ENCODE results near the gene NUP88. TPM values are rescaled to one million over a fixed set of nuclear protein-coding genes. Genes with fewer than 3 reads are reported as not detected.
"Not testable (repeated sequence)": the region's sequence is repeated elsewhere in the genome, so short reads cannot be mapped to it uniquely, and the experiment has no call there.

Gene NUP88
- 163 and 219 TPM in 2 replicates for total RNA-seq (2014; rRNA removed; shearing (Covaris generic))
- polyA plus RNA-seq (2015; cell fraction: cytosol; rRNA removed): 73.2 and 83.1 TPM in 2 replicates
- 63.1 and 77.3 TPM in 2 replicates for polyA plus RNA-seq (2015; cell fraction: nucleus; rRNA removed)

GRCh38 chr17:5419356-5419958 is at the start of gene NUP88:
Gene NUP88, minus strand, starts transcription at chr17:5419662. Its CDS starts 12 bp downstream, at chr17:5419650.
- DNase-seq (ENCODE audit: low read depth): peak; percentile 98

DNA sequence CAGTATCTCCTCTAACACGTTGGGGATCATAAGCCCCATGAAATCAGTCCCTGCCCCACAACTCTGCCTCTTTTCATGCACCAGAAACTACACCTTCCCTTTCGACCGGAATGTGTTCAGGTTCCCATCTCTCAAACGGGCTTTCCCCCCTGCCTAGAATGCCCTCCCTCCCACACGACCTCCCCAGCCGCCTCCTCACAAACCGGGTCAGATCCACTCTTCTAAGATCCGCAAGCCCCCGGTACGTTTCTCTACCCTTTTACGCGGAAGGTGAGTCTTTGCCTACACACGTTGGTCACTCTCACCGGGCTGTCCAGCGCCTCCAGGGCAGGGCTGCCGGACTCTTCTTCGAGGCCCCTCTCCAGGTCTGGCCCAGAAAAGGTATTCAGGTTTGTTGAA is 48.6 kb upstream of the NUP88 start:
- DNase-seq (ENCODE audit: low read depth): no peak

- DNase-seq (ENCODE audit: low read depth): no peak
Observed at GRCh38 chr17:5467416-5467815, 48.0 kb upstream of the NUP88 start.

- DNase-seq (ENCODE audit: low read depth): no peak
Observed at GRCh38 chr17:5466295-5466694, 46.8 kb upstream of the NUP88 start.

DNA sequence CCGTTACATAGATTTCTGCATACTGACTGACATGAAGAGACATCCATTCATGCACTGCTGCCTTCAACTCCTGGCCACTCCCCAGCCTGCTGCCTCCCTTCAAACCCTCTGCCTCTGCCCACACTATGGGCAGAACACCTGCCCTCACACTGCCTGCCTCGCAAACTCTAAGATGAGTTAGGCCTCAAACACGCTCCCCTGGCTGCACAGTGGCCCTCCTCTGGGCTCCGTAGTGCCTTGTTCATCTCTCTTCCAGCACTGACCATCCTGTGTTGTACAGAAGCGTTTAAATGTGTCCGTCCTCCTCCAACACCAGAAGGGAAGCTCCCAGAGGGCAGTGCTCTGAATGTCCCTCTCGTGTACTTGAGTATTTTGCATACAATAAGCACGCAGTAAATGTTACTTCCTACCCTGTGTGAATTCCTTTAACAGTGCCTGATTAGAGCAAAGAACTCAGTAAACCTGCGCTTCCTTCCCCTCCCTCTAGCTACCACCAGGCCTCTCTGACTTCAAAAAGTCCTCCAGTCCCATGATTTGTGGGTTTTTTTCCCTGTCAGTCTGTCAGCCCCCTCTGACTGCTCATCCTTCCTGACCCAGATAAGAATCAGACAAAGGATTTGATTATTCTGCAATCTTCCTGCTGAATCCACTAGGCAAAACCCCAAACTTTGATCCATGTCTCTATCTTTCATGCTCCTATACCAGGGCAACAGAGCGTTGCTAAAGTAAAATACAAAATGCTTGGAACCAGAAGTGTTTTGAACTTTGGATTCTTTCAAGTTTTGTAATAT is 45.5 kb upstream of the NUP88 start:
- DNase-seq (ENCODE audit: low read depth): no peak

DNA sequence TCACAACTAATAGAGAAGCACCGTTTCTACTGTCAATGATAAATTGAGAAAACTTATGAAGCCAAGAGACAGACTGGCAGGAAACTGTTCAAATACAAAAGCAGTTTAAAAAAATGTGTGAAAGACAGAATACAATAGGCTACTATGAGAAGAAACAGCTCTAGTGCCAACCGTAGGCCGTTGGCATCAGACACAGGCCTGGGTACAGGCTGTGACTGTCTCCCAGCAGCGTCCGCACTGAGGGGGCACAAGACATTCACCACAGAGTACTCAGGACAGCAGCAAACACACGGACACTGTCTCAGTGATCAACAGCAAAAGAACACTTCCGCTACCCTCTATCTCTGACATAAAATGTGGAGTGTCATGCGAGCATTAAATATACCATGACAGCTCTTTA is 27.3 kb upstream of the NUP88 start:
- DNase-seq (ENCODE audit: low read depth): no peak

GRCh38 chr17:5444209-5444608 is 24.7 kb upstream of the NUP88 start:
- DNase-seq (ENCODE audit: low read depth): no peak

DNA sequence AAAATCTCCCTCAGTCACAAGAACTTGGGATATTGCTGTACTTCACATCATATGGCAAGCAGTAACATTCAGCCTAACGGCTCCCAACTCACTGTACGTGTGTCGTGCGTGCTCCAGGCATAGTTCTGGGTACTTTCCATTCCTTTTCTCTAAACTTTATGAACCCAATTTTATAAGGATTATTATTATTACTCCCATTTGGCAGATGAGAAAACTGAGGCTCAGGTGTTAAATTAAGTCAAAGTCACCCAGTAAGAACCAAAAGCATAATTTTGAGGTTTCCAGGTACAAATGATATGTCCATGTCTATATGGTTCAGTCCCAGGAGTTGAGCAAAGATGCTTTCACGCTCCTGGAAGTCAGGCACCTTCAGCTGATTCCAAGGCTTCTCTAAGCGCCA is 24.3 kb upstream of the NUP88 start:
- no peak for DNase-seq (ENCODE audit: low read depth)

DNA sequence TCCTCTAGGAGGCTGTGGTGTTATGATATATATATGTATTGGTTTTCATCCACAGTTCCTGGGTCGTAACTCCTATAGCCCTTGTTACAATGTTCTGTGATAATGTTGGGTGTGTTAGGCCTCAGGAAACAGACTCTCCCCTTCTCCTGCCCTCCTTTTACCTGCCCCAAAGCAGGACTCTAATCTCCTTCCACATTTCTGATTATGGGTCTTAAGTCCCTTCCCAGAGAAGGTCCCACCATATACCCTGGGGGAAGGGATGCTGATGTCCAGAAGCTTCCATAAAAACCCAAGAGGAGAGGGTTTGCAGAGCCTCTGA is 19.9 kb upstream of the NUP88 start:
- no peak for DNase-seq (ENCODE audit: low read depth)

DNA sequence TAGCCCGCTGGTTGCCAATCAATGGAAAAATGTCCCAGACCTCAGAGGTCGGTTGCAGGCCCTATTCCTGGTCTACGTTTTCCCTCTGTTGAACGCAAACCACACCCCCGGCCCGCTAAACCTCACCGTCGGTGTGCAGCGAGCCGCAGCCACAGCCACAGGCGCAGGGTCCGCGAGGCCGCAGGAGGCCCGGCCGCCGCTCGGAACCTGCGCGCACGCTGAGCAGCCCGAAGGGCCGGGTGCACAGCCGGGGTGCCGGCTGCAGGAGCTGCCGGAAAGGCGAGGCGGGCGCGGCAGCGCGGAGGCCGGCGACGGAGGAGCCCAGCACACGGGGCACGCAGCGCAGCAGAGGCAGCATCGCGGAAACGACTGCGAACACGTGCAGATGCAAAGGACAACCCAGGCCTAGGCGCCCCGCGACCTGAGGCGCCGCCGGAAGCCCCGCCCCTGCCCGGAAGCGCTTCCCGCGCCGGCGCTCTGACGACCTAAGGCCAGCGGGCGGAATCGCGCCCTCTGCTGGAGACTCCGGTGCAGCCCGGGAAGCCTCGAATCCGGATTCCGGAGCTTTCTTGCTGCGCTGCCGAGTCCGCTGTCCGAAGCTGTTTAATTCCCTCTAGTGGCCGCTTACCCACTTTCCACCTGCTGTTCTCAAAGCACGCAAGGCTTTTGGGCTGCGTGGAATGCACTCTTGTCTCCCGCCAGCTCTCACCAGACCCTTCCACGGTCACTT is 19.4 kb upstream of the NUP88 start, which contains the start of gene C1QBP:
Gene C1QBP (minus strand): TSS at position 440 of the 730 bp plus-strand sequence. CDS start 82 bp downstream, at position 358.
- DNase-seq (ENCODE audit: low read depth): peak; percentile 92

DNA sequence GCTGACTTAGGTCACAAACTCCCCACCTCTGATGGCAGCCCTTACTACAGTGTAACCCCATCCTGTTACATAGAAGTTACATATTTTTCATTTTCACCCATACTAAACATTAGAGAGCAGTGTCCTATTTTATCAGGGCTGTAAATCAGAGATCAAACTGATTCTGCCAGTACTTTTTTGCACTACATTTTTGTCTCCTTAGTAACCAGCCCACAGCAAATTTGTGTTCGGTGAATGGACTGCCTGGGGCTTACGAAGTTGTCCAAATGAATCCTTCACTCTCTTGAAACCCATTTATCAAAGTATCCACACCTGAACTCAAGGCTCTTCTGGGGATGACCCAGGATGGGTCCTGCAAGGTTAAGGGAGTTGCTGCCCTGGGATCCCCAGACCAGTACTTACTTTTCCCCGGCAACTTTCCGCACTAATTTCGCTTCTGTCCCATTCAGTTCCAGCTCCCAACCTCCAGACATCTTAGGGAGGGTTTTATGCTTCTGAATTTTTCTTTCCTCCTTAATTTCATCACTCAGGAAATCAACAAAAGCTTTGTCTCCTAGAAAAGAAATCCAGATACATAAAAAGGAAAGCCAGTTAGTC is 18.4 kb upstream of the NUP88 start:
- no peak for DNase-seq (ENCODE audit: low read depth)

DNA sequence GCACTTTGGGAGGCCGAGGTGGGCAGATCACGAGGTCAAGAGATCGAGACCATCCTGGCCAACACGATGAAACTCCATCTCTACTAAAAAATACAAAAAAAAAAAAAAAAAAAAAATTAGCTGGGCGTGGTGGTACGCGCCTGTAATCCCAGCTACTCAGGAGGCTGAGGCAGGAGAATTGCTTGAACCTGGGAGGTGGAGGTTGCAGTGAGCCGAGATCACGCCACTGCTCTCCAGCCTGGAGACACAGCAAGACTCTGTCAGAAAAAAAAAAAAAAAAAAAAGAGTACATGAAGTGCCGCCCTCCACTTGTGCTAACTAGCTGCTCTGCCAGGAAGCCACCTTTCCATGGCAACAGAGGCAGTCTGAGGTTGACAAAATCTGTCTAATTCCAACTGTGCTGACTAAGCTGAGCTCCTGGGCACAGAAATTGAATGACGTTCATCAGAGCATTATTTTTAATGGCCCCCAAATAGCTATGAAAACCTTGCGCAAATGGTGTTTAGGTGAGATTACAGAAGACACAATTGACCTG is 16.4 kb upstream of the NUP88 start:
- DNase-seq (ENCODE audit: low read depth): not testable (repeated sequence)

GRCh38 chr17:5434984-5435383 is 15.5 kb upstream of the NUP88 start:
- no peak for DNase-seq (ENCODE audit: low read depth)

DNA sequence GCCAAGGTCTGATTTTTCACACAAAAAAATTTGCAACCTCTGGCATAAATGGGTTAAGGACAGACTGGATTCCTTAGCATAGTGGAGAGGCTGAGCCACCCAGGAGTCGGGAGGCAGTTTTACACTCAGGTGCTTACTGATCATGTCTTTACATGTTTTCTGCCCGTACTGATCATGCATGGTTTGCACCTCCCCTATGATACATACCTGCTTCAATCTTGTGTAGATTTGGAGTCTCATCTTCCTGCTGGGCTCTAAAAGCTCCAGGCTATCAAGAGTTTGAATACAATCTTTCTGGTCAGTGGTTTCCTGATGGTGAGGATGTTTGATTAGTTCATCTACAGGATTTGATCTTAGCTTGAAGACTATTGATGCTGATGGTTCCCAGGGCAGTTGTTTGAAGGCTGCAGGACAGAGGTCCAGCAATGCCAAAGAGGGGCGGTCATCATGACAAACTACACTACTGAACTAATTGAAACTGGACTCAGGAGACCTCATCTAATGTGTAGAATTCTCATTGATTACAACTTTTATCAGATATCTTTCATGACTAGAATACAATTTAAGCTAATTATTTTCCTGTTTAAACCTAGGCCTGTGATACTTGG is 12.6 kb upstream of the NUP88 start:
- DNase-seq (ENCODE audit: low read depth): no peak

GRCh38 chr17:5431234-5431633 is 11.8 kb upstream of the NUP88 start:
- DNase-seq (ENCODE audit: low read depth): not testable (repeated sequence)

- DNase-seq (ENCODE audit: low read depth): no peak
Observed at GRCh38 chr17:5430413-5430999, 11.0 kb upstream of the NUP88 start.

DNA sequence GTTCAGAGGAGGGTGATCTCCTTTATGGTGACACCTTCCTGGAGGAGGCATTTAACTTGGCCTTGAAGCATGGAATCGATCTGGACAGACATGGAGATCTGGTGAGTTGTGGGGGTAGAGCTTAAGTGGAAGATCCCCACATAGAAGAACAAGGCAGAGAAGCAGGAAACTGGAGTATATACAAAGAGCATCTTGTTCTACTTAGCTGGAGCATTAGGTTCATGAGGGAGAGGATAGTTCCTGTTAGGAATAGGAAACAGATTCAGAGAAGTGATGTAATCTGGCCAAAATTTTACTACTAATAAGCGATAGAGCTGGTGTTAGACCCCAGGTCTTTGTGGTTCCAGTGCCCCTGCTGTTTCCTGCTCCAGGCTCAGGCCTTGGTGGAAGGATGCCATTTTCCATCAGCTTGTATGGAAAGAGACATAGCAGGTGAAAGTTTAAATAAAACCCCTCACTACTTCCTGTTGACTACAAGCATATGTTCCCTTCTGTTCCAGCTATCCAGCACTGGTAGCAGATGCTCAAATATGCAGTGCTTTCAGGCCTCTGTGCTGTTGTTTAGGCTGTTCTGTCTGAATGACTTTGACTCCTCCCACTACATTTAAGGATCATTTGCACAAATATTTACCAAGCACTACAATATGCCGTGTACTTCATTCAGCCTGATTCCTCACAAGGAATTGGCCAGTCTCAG is 9.9 kb upstream of the NUP88 start:
- no peak for DNase-seq (ENCODE audit: low read depth)

DNA sequence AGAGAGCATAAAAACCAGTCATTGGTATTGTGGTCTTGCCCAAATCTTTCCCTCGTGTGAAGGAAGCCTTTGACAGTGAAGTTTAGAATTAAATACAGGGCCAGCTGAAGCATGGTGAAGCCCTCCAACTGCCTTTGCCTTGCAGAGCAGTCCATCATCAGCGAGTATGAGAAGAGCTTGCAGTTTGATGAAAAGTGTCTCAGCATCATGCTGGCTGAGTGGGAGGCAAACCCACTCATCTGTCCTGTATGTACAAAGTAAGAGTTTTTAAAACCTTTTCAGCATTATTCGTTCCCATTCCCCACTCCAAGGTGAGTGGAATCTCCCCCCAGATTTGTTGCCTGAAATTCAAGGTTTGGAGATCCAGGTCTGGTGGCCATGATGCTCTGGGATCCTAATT is 6.4 kb upstream of the NUP88 start:
- no peak for DNase-seq (ENCODE audit: low read depth)

- DNase-seq (ENCODE audit: low read depth): no peak
Observed at GRCh38 chr17:5424909-5425308, 5.4 kb upstream of the NUP88 start.

DNA sequence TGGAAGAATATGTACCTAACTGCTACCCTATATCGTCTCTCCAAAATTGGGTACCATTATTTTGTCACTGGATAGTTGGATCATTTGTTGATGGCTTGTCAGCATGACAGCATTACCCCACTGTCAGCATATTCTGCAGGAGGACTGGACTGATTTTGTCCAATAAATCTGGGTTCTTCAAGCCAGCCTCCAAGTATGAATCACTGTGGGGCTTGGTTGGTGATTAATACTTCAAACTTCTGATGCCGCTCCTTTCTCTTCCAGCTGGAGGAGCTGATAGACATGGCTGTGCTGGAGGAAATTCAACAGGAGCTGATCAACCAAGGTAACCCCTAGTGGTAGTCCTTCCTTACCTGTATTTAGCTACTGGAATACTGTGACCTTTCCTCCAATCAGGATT is 3.0 kb upstream of the NUP88 start:
- peak; percentile 85 for DNase-seq (ENCODE audit: low read depth)
